HG03565 (cell line): Measurements from ENCODE around the gene NRG3.
"Not testable (repeated sequence)": the region's sequence is repeated elsewhere in the genome, so short reads cannot be mapped to it uniquely, and the experiment has no call there.

Source experiments
- ATAC-seq: cut with Tn5 transposase; IDR thresholded peaks from one replicate; pipeline ENCODE4 v1.9.1; 2021; ENCODE audit warnings: mild to moderate bottlenecking, moderate library complexity; ENCODE audit not compliant: unreplicated experiment

Gene NRG3

DNA sequence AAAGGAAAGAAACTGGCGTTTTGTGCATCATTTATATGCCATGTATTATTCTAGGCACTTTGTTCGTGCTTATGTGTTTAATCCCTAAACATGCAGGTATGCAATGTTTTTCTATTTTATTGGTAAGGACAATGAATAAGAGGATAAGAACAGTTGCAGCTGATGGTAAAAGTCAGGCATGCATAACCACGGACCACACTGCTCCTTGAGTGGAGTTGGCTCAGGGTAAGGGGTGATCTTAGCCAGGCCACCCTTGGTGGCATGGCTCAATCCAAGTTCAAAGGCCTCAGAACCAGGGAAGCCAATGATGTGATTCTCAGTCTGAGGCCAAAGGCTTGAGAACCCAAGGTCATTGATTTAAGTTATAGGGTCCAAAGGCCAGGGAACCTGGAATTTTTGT, 1068.1 kb downstream of the NRG3 start:
- ATAC-seq: no peak

DNA sequence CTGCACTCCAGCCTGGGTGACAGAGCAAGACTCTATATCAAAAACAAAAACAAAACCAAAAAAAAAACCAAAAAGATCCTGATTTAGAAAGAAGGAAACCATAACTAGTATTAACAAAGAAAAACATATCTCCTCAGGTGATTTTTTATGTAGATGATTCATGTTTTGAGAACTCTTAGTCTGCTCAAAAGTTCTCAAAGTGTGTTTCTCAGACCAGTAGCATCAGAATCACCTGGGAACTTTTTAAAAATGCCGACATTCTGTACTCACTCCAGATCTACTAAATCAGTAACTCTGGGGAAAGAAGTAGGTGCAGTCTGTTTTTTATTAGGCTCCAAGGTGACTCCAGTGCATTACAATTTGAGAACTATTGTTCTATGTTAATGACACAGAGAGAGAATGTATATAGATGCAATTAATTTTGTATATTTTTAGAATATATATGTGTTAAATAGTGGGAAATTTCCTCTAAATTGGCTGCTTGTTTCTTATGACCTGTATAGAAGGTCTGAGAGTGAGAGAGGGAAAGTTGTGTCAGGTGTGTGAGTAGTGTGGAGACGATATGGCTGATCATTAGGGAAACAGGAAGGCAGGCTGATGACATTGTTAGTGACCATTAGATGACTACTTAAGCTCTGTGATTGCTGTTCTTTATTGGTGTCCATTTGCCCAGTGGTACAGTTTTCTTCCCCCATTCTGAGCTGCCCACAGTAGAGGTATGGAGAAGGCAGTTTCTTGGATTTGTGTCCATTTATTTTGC, 1075.0 kb downstream of the NRG3 start:
- ATAC-seq: no peak

DNA sequence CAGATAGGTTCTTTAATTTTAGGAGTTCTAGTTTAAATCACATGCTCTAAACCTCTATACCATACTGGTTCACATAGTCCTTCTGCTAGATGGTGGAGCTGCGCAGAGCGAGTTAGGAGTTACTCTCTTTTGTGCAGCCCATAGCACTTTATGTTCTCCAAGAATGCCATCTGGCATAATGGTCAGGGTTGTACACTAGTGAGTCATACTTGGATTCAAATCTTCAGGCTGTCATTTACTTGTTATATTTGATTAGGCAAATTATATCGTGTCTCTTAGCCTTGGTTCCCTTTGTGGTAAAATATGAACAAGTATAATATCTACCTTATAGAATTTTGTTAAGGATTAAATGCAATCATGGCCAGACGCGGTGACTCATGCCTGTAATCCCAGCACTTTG, 1078.3 kb downstream of the NRG3 start:
- ATAC-seq: no peak

DNA sequence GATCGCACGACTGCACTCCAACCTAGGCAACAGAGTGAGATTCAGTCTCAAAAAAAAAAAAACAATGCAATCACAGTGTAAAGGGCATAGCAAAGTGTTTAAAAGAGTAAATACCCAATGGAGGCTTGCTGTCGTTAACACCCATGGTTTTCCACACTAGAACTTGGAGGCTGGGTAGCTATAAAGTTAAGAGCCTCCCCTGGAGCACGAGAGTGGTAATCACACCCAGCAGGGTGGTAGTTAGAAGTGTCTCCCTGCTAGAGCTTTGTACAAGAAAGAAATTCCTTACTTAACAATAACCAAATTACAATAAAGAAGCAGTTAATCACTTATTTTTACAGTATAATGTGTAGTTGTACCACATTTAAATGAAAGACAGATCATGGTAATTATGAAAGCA, 1078.9 kb downstream of the NRG3 start:
- ATAC-seq: no peak

DNA sequence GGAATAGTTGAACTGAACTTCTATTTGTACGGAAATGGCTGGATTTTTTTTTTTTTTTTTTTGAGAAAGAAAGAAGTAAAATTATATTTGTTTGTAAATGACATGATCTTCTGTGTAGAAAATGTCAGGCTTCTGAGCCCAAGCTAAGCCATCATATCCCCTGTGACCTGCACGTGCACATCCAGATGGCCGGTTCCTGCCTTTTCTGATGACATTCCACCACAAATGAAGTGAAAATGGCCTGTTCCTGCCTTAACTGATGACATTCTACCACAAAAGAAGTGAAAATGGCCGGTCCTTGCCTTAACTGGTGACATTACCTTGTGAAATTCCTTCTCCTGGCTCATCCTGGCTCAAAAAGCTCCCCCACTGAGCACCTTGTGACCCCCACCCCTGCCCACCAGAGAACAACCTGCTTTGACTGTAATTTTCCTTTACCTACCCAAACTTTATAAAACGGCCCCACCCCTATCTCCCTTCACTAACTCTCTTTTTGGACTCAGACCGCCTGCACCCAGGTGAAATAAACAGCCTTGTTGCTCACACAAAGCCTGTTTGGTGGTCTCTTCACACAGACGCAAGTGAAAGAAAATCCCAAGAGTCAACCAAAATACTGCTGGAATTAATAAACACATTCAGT, 1085.5 kb downstream of the NRG3 start:
- ATAC-seq: not testable (repeated sequence)

DNA sequence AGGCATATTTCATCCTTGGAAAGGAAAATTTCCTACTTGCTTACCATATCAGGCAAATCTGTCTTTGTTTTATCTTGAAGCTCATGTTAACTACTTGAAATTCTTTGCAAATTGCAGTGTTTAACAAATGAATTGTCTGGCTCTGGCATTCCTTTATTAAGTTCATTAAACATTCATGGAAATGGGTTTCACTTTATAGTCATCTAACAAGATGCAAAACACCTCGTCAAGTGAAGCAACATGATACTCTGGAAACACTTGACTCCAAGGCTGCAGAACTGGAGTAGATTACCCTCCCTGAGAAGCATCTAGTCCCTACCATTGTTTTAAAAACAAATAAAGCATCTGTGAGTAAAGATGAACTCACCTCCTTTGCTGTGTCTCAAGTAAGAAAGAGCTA, 1086.9 kb downstream of the NRG3 start:
- ATAC-seq: no peak

DNA sequence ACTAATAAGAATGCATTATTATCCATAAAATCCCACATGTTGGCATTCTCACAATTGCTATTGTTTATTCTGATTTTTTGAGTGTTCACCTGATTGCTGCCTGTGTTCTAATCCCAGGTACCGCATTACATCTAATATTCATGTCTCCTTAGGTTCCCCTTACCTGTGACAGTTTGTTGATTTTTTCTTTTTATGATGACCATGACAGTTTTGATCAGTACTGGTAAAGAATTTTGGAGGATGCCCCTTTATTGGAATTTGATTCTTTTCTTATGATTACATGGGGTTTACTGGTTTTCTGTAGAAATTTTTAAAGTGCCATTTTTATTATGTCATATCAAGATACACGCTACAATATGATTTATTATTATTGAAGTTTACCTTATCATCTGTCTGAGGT, 1091.1 kb downstream of the NRG3 start:
- no peak for ATAC-seq

DNA sequence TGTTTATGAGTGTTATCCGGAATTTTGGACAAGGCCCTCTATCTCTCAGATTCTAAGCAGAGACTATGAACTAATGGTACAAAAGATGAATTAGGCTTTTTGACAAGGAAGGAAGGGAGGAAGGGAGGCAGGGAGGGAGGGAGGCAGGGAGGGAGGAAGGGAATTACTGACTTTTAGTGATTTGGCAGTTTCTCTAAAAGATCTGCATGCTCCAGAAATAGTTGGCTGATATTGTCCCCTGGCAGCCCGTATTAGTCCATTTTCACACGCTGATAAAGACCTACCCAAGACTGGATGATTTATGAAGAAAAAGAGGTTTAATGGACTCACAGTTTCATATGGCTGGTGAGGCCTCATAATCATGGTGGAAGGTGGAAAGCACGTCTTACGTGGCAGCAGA, 1093.5 kb downstream of the NRG3 start:
- ATAC-seq: no peak

DNA sequence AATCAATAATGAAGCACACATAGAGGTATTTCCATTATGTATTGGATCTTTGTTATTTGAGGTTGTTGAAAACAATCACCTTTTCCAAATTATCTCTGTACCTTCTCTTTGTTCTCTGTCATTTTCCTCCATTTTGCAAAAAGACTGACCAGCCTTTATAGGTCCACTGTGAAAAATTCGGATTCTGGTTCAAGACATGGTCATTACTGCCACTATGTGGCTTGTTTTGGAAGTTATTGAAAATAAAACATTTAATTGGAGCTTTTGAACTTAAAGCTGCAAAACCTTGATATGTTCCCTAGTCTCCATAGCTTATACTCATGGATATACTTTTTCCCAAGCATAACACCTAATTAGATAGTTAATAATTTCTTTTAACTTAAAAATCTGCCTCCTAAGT, 1094.4 kb downstream of the NRG3 start:
- no peak for ATAC-seq

DNA sequence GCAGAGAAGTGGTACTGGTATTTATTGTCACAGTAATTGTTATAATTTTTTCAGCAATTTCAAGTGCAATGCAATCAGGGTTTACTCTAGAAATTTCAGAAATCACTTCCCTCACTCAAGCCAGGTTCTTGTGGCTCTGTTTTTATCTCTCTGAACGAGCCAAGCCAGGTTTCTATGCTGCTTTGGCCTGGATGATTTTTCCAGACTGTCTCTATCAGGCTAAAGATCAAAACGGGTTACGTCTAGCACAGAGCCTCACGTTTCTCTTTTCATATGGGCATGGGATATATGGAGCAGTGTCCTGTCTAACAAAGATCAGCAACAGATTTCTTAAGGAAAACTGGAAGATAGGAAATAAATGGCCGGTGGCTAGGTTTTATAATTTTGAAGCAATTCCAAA, 1105.3 kb downstream of the NRG3 start:
- no peak for ATAC-seq

DNA sequence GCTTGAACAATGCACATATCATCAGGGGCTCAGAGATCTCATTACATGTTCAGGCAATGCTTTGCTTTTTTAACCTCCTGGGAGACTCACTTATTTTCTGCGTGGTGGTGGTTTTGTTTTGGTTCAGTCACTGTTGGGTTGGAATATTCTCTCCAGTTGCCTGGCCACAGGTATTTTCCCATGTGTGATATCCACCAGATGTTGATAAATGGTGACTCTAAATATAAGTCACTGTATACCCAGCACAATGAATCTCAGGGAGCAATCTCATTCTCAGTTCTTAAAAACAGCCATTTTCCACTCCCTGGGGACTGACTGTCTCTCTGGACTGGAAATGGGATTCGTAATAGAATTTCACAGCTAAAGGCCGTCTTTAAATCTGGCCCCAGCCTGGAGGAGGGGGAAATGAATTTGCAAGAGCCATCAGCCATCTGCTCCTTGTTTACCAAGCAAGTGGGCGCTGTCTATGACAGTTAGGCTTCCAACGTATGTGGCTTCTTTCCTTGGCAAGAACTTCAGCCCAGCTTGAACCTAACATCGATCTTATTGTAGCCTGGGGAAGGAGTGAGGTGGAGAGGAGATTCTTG, 1106.2 kb downstream of the NRG3 start:
- ATAC-seq: no peak

DNA sequence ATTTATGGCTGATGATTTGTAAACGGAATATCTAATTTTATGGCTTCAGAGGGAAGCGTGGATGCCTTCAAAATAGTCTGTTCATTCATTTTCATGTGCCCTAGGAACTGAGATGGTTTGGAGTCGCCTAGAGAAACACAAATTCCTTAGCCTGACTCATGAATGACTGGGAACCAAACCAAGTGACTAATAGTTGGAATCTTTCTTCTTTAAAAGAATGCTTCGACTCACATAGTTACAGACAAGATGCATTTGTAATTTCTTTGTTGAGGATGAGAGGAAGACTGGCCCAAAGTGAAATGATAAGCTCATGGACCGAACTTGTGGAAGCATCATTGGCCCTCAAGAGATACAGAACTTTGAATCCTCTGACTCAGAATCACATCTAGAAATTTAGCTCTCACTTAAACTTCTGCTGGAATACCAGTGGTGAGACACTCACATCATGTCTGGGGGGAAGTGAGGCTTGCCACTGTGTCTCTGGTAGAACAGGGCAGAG, 1107.2 kb downstream of the NRG3 start:
- ATAC-seq: no peak

DNA sequence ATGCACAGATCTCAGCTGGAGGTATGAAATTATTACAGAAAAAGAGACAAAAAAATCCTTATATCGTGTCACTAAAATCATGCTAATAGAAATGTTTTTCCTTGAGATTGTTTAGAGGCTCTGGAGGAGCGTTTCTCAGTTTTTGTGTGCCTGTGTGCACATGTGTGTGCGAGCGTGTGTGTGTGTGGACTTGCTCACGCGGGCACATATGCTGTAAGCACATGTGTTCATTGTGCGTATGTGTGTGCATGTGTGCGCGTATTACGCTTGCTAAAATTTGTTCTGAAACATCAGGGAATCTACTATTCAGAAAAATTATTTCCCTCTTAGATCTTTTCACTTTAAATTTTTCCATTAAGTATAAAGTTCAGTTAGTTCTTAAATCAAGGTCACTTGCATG, 1111.2 kb downstream of the NRG3 start:
- ATAC-seq: no peak

DNA sequence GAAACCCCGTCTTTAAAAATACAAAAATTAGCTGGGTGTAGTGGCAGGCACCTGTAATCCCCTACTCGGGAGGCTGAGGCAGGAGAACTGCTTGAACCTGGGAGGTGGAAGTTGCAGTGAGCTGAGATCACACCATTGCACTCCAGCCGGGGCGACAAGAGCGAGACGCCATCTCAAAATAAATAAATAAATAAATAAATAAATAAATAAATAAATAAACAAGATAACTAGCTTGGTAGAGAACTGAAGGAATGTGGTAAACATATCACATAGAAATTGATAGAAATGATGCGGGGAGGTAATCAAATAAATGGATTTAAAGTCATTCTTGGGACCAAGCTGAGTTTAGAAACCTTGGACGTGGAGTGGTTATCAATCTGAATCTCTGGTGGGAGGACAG, 1131.5 kb downstream of the NRG3 start:
- ATAC-seq: not testable (repeated sequence)

DNA sequence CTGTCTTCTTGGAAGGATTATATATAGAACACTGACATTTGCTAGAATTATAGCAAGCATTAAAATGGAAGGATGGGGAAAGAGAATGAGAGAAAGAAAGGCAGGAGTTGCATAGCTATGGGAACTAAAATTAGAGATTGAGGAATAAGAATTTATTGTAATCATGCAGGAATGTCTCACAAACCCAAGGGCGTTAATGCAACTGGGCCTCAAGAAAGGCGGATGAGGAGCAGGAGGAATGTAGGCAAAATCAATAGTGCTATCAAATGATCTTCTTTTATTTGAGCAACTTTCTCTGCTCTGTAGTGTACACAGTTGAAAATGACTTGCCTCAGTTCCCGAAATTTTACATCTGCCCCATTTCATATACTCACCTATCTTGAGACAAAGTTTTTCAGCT, 1132.5 kb downstream of the NRG3 start:
- ATAC-seq: no peak

DNA sequence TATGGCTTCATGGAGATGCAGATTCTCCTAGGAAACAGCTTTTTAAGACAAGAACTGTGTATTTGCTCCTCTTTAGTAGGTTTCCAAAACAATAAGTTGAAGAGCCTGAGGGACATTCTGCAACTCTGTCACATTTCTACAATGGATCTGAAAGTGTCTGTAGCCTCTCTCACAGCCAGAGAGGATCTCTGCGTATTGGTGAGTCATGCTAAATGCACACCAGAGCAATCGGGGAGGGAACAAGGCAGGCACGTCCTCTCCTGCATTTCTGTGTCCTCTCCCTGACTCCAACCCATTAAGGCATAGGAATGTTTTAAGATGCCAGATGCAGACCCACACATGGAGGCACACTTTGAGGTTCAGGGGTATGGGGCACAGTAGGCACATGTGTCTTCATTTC, 1137.9 kb downstream of the NRG3 start:
- ATAC-seq: no peak

DNA sequence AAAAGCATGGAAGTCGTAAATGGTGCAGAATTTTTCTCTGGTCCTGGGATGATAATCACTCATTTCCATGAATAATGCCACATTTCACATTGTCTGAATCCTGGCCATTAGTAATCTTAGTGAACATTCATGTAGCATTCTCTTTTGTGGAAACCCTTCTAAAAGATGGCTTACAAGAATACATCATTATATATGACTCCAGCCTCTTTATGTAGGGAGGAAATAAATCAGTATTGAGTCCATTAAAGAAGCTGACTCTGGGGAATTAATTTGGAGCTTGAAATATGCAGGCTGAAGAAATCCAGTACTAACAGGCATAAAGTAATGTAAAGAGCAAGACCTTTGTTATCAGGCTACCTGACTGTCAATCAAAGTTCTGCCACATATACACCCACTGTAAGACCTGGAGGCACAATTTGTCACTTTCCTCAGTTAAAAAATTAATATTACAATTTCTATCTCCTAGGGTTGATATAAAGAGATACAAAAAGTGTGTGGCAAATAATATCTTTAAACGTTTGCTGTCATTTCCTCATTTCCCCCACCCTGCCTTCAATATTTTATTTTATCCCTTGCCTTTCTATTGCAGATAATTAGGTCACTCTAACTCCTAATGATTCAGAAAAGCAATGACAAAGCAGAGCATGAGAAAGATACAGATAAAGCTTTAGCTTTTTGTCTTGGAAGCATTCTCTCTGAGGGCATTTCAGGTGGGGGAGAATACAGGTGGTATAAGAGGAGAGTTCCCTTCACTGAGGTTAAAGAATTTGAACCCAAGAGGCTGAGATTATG, 1142.3 kb downstream of the NRG3 start:
- no peak for ATAC-seq

DNA sequence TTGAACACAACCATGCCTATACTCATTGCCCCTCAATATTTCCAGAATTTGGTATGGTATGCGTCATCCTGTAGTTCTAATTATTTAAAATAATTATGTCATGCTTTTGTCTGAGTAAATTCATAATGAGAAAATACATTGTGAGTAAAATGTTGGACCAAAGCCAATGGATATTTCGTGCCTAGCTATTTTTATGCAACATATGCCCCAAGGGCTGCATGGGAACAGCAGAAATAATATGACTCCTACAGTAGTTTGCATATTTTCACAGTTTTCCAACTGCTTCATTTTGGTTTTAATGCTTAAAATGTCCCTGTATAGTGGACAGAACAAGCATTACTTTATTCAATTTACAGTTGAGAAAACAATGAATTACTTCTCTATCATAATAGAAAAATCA, 1148.7 kb downstream of the NRG3 start:
- ATAC-seq: no peak
